SK-N-SH treated with all-trans-retinoic acid at 6 μM for 48 hours (cell line): ENCODE results near the gene MRPL9.

ENCODE experiments used
- ATAC-seq: fragments of 200-7000 bp; cut with Tn5 transposase; 3 replicates; pipeline ENCODE4 v1.9.1; 2020; ENCODE audit warnings: mild to moderate bottlenecking, moderate library complexity
- ARNTL ChIP-seq: fragments of 450-650 bp; formaldehyde crosslinking; IDR thresholded peaks from 2 replicates; pipeline ENCODE4 v1.5.0; 2020; ENCODE audit warnings: low read depth, mild to moderate bottlenecking, moderate library complexity, borderline replicate concordance
- CSDC2 ChIP-seq: fragments of 250-450 bp; sonication (Bioruptor Pico); IDR thresholded peaks from 2 replicates; pipeline ENCODE4 v1.5.0; 2020; ENCODE audit warnings: mild to moderate bottlenecking, moderate library complexity
- ESRRG ChIP-seq: fragments of 250-450 bp; sonication (Bioruptor Pico); IDR thresholded peaks from 2 replicates; pipeline ENCODE4 v1.6.1; 2021; ENCODE audit warnings: mild to moderate bottlenecking
- GLIS3 ChIP-seq: fragments of 250-450 bp; sonication (Bioruptor Pico); IDR thresholded peaks from 2 replicates; pipeline ENCODE4 v1.5.0; 2020; ENCODE audit warnings: mild to moderate bottlenecking, moderate library complexity
- ISL1 ChIP-seq: fragments of 250-450 bp; sonication (Bioruptor Pico); IDR thresholded peaks from 2 replicates; pipeline ENCODE4 v2.1.2; 2022; ENCODE audit warnings: mild to moderate bottlenecking, moderate library complexity
- OSR1 ChIP-seq: fragments of 250-450 bp; sonication (Bioruptor Pico); IDR thresholded peaks from 2 replicates; pipeline ENCODE4 v1.8.0; 2022; ENCODE audit warnings: moderate library complexity, mild to moderate bottlenecking, inconsistent platforms
- PPARA ChIP-seq: fragments of 250-450 bp; sonication (Bioruptor Pico); IDR thresholded peaks from 2 replicates; pipeline ENCODE4 v1.5.0; 2020; ENCODE audit warnings: mild to moderate bottlenecking, borderline replicate concordance
- RARB ChIP-seq: fragments of 250-450 bp; sonication (Bioruptor Pico); IDR thresholded peaks from 2 replicates; pipeline ENCODE4 v1.8.0; 2021; ENCODE audit warnings: mild to moderate bottlenecking, moderate library complexity
- ZC3H10 ChIP-seq: fragments of 250-450 bp; sonication (Bioruptor Pico); IDR thresholded peaks from 2 replicates; pipeline ENCODE4 v1.5.1; 2021; ENCODE audit warnings: mild to moderate bottlenecking, moderate library complexity
- ZFP3 ChIP-seq: fragments of 250-450 bp; sonication (Bioruptor Pico); IDR thresholded peaks from 2 replicates; pipeline ENCODE4 v1.5.0; 2020; ENCODE audit warnings: mild to moderate bottlenecking, moderate library complexity
- ZFP30 ChIP-seq: fragments of 450-650 bp; formaldehyde crosslinking; IDR thresholded peaks from 2 replicates; pipeline ENCODE4 v1.5.0; 2022; ENCODE audit warnings: mild to moderate bottlenecking, moderate library complexity
- ZNF565 ChIP-seq: fragments of 450-650 bp; formaldehyde crosslinking; conservative IDR thresholded peaks from 2 replicates; pipeline ENCODE4 v1.5.0; 2020; ENCODE audit warnings: low read depth, mild to moderate bottlenecking, moderate library complexity
- ZNF70 ChIP-seq: fragments of 450-650 bp; formaldehyde crosslinking; IDR thresholded peaks from 2 replicates; pipeline ENCODE4 v1.5.0; 2020; ENCODE audit warnings: mild to moderate bottlenecking, moderate library complexity
- ZNF8 ChIP-seq: fragments of 450-650 bp; formaldehyde crosslinking; IDR thresholded peaks from 2 replicates; pipeline ENCODE4 v1.5.0; 2020; ENCODE audit warnings: mild to moderate bottlenecking, moderate library complexity
- TF ChIP-seq, protein P1 (sequence below): fragments of 250-450 bp; sonication (Bioruptor Pico); IDR thresholded peaks from 2 replicates; pipeline ENCODE4 v1.8.0; 2020; ENCODE audit warnings: mild to moderate bottlenecking, moderate library complexity, borderline replicate concordance
- TF ChIP-seq, protein P2 (sequence below): fragments of 250-450 bp; sonication (Bioruptor Pico); IDR thresholded peaks from 2 replicates; pipeline ENCODE4 v1.5.1; 2021; ENCODE audit warnings: mild to moderate bottlenecking, moderate library complexity
- TF ChIP-seq, protein P3 (sequence below): fragments of 250-450 bp; sonication (Bioruptor Pico); IDR thresholded peaks from 2 replicates; pipeline ENCODE4 v1.8.0; 2021; ENCODE audit warnings: low read depth, mild to moderate bottlenecking, moderate library complexity, borderline replicate concordance
- TF ChIP-seq, protein P4 (sequence below): fragments of 250-450 bp; sonication (Bioruptor Pico); IDR thresholded peaks from 2 replicates; pipeline ENCODE4 v1.5.0; 2020; ENCODE audit warnings: mild to moderate bottlenecking, moderate library complexity
- TF ChIP-seq, protein P5 (sequence below): fragments of 250-450 bp; sonication (Bioruptor Pico); IDR thresholded peaks from 2 replicates; pipeline ENCODE4 v1.5.1; 2020; ENCODE audit warnings: low read depth, mild to moderate bottlenecking, moderate library complexity

Gene MRPL9

DNA sequence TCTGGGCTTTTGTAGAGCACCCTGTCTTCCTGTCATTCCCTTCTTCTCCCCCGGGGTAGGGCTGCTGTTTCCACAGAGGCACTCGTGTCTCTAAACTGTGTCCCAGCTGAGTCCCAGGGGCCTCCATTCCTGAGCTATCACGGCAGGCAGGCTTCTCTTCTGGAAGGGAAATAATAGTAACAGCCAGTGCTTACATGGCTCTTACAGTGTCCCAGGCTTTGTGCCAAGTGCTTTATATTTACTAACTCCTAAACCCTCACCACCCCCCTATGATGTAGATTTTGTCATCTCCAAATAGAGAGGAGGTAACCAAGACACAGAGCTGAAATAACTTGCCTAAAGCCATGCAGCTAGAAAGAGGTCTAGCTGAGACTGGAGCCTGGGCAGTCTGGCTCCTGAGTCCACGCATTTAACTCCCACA lies 45.3 kb downstream of the MRPL9 start:
- no peak for ATAC-seq
- TF ChIP-seq, protein P1, sequence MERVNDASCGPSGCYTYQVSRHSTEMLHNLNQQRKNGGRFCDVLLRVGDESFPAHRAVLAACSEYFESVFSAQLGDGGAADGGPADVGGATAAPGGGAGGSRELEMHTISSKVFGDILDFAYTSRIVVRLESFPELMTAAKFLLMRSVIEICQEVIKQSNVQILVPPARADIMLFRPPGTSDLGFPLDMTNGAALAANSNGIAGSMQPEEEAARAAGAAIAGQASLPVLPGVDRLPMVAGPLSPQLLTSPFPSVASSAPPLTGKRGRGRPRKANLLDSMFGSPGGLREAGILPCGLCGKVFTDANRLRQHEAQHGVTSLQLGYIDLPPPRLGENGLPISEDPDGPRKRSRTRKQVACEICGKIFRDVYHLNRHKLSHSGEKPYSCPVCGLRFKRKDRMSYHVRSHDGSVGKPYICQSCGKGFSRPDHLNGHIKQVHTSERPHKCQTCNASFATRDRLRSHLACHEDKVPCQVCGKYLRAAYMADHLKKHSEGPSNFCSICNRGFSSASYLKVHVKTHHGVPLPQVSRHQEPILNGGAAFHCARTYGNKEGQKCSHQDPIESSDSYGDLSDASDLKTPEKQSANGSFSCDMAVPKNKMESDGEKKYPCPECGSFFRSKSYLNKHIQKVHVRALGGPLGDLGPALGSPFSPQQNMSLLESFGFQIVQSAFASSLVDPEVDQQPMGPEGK (CRISPR knock-in tag), result no peak
- no peak for TF ChIP-seq ISL1 (CRISPR knock-in tag)
- TF ChIP-seq ZFP30, result no peak
- TF ChIP-seq ZC3H10 (CRISPR knock-in tag), result no peak
- no peak for TF ChIP-seq GLIS3 (CRISPR knock-in tag)
- TF ChIP-seq ZNF70, result no peak
- TF ChIP-seq, protein P2, sequence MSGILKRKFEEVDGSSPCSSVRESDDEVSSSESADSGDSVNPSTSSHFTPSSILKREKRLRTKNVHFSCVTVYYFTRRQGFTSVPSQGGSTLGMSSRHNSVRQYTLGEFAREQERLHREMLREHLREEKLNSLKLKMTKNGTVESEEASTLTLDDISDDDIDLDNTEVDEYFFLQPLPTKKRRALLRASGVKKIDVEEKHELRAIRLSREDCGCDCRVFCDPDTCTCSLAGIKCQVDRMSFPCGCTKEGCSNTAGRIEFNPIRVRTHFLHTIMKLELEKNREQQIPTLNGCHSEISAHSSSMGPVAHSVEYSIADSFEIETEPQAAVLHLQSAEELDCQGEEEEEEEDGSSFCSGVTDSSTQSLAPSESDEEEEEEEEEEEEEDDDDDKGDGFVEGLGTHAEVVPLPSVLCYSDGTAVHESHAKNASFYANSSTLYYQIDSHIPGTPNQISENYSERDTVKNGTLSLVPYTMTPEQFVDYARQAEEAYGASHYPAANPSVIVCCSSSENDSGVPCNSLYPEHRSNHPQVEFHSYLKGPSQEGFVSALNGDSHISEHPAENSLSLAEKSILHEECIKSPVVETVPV (CRISPR knock-in tag), result no peak
- no peak for TF ChIP-seq OSR1 (CRISPR knock-in tag)
- TF ChIP-seq, protein P3, sequence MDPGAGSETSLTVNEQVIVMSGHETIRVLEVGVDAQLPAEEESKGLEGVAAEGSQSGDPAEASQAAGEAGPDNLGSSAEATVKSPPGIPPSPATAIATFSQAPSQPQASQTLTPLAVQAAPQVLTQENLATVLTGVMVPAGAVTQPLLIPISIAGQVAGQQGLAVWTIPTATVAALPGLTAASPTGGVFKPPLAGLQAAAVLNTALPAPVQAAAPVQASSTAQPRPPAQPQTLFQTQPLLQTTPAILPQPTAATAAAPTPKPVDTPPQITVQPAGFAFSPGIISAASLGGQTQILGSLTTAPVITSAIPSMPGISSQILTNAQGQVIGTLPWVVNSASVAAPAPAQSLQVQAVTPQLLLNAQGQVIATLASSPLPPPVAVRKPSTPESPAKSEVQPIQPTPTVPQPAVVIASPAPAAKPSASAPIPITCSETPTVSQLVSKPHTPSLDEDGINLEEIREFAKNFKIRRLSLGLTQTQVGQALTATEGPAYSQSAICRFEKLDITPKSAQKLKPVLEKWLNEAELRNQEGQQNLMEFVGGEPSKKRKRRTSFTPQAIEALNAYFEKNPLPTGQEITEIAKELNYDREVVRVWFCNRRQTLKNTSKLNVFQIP (CRISPR knock-in tag), result no peak
- TF ChIP-seq RARB, result no peak
- TF ChIP-seq ESRRG, result no peak
- TF ChIP-seq ZNF565 (CRISPR knock-in tag), result no peak
- TF ChIP-seq, protein P4, sequence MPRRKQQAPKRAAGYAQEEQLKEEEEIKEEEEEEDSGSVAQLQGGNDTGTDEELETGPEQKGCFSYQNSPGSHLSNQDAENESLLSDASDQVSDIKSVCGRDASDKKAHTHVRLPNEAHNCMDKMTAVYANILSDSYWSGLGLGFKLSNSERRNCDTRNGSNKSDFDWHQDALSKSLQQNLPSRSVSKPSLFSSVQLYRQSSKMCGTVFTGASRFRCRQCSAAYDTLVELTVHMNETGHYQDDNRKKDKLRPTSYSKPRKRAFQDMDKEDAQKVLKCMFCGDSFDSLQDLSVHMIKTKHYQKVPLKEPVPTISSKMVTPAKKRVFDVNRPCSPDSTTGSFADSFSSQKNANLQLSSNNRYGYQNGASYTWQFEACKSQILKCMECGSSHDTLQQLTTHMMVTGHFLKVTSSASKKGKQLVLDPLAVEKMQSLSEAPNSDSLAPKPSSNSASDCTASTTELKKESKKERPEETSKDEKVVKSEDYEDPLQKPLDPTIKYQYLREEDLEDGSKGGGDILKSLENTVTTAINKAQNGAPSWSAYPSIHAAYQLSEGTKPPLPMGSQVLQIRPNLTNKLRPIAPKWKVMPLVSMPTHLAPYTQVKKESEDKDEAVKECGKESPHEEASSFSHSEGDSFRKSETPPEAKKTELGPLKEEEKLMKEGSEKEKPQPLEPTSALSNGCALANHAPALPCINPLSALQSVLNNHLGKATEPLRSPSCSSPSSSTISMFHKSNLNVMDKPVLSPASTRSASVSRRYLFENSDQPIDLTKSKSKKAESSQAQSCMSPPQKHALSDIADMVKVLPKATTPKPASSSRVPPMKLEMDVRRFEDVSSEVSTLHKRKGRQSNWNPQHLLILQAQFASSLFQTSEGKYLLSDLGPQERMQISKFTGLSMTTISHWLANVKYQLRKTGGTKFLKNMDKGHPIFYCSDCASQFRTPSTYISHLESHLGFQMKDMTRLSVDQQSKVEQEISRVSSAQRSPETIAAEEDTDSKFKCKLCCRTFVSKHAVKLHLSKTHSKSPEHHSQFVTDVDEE (CRISPR knock-in tag), result no peak
- no peak for TF ChIP-seq ZFP3 (CRISPR knock-in tag)
- no peak for TF ChIP-seq ARNTL
- TF ChIP-seq, protein P5, sequence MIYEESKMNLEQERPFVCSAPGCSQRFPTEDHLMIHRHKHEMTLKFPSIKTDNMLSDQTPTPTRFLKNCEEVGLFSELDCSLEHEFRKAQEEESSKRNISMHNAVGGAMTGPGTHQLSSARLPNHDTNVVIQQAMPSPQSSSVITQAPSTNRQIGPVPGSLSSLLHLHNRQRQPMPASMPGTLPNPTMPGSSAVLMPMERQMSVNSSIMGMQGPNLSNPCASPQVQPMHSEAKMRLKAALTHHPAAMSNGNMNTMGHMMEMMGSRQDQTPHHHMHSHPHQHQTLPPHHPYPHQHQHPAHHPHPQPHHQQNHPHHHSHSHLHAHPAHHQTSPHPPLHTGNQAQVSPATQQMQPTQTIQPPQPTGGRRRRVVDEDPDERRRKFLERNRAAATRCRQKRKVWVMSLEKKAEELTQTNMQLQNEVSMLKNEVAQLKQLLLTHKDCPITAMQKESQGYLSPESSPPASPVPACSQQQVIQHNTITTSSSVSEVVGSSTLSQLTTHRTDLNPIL, result no peak

DNA sequence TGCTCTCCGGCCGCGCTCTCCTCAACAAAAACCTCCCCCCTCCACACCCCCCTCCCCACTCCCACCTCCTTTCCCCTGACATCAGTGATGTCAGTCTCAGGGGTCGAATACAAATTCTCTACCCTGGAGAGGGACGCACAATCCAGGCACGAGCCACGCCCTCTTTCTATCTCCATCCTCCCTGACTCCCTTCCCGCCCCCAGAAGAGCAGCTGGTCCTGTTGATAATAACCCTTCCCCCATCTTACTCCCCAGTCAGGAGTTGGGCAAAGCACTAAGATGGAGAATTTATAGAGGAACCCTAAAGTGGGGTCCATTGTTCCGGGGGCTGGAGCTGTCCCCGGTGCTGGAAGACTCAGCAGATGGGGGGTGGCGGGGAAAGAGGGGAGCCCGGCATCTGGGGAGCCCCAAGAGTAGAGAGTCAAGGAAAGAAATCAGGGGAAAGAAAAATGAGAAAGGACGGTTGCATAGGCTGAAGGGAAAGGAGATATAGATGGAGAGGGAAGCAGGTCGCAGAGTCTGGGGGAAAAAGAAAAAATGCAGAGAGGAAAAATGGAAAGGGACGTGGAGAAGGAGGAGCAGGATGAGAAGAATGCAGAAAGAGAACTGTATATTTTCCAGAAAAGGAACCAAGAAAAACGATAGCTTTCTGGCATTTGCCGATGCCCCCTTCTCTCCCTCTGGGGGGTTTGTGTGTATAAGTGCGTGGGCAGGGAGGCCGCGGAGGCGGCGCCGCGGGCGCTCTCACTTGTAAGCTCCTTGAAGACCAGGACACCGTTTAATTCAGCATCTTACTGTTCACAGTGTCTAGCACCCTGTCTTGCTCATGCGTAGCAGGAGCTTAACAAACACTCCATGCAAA lies 46.3 kb downstream of the MRPL9 start, which contains the start of gene CELF3:
CELF3 (minus strand) TSS at position 33 of the 861 bp plus-strand sequence. CDS start 783 bp downstream, outside the sequence.
- ATAC-seq, result peak; percentile 24; the same call in 1 of the 3 replicates
- TF ChIP-seq CSDC2 (CRISPR knock-in tag) (0 out of 2 replicates have a peak, but pooled peaks have one; percentile 66), ARNTL (no peak), ZNF565 (CRISPR knock-in tag) (no peak), OSR1 (CRISPR knock-in tag) (no peak), ISL1 (CRISPR knock-in tag) (no peak), ZC3H10 (CRISPR knock-in tag) (no peak), PPARA (no peak), ZNF8 (CRISPR knock-in tag) (no peak), GLIS3 (CRISPR knock-in tag) (no peak), ESRRG (no peak)
- TF ChIP-seq, protein P4 (CRISPR knock-in tag), result 0 out of 2 replicates have a peak, but pooled peaks have one; percentile 39
- TF ChIP-seq, protein P5, result no peak
- TF ChIP-seq, protein P1 (CRISPR knock-in tag), result 0 out of 2 replicates have a peak, but pooled peaks have one; percentile 41
- TF ChIP-seq, protein P2 (CRISPR knock-in tag), result no peak
